H9 (cell line): ENCODE results near the gene PLEK. TPM values are rescaled to one million over a fixed set of nuclear protein-coding genes. Genes with fewer than 3 reads are reported as not detected.

Source experiments
- DNase-seq: peaks from one replicate; pipeline ENCODE4 v3.0.0-alpha.2; 2017
- H2AFZ ChIP-seq: one replicate; pipeline ENCODE4 v1.6.1; 2013; ENCODE audit warnings: mild to moderate bottlenecking, low read length, control low read depth, moderate library complexity
- H2AK5ac ChIP-seq: 2 replicates; pipeline ENCODE4 v1.6.1; 2013; ENCODE audit warnings: low read length, control low read depth, mixed read lengths; ENCODE audit not compliant: insufficient read length
- H2BK120ac ChIP-seq: one replicate; pipeline ENCODE4 v1.6.1; 2013; ENCODE audit warnings: low read depth, mild to moderate bottlenecking, low read length, control low read depth, inconsistent platforms; ENCODE audit not compliant: poor library complexity, severe bottlenecking
- H2BK12ac ChIP-seq: 2 replicates; pipeline ENCODE4 v1.6.1; 2013; ENCODE audit warnings: low read length, control low read depth, mixed read lengths, low read depth; ENCODE audit not compliant: insufficient read length
- H2BK15ac ChIP-seq: 2 replicates; pipeline ENCODE4 v1.6.1; 2013; ENCODE audit warnings: low read depth, low read length, control low read depth
- H2BK20ac ChIP-seq: one replicate; pipeline ENCODE4 v1.6.1; 2013; ENCODE audit warnings: low read depth, mild to moderate bottlenecking, low read length, control low read depth, inconsistent platforms; ENCODE audit not compliant: poor library complexity, severe bottlenecking
- H2BK5ac ChIP-seq: 2 replicates; pipeline ENCODE4 v1.6.1; 2013; ENCODE audit warnings: low read length, control low read depth, mixed read lengths; ENCODE audit not compliant: insufficient read length
- H3K14ac ChIP-seq: 2 replicates; pipeline ENCODE4 v1.6.1; 2013; ENCODE audit warnings: low read length, control low read depth; ENCODE audit not compliant: insufficient read depth
- H3K18ac ChIP-seq: 2 replicates; pipeline ENCODE4 v1.6.1; 2013; ENCODE audit warnings: low read depth, mild to moderate bottlenecking, mixed read lengths, low read length, control low read depth; ENCODE audit not compliant: insufficient read length
- H3K23ac ChIP-seq: 2 replicates; pipeline ENCODE4 v1.6.1; 2013; ENCODE audit warnings: low read length, control low read depth, mixed read lengths, low read depth; ENCODE audit not compliant: insufficient read length
- H3K23me2 ChIP-seq: 2 replicates; pipeline ENCODE4 v1.6.1; 2013; ENCODE audit warnings: low read depth, mild to moderate bottlenecking, mixed read lengths, low read length, control low read depth; ENCODE audit not compliant: insufficient read length, poor library complexity, severe bottlenecking
- H3K27ac ChIP-seq: 2 replicates; pipeline ENCODE4 v1.5.1; 2013; ENCODE audit warnings: low read length, control low read depth, mixed read lengths, low read depth; ENCODE audit not compliant: insufficient read length
- H3K27me3 ChIP-seq: 2 replicates; pipeline ENCODE4 v1.6.1; 2013; ENCODE audit warnings: low read length, control low read depth, inconsistent platforms; ENCODE audit not compliant: insufficient read depth
- H3K4ac ChIP-seq: 2 replicates; pipeline ENCODE4 v1.6.1; 2013; ENCODE audit warnings: low read depth, mild to moderate bottlenecking, control low read depth, inconsistent platforms, low read length, moderate library complexity
- H3K4me1 ChIP-seq: 2 replicates; pipeline ENCODE4 v1.6.1; 2013; ENCODE audit warnings: low read length, control low read depth, inconsistent platforms; ENCODE audit not compliant: insufficient read depth
- H3K4me2 ChIP-seq: 2 replicates; pipeline ENCODE4 v1.6.1; 2013; ENCODE audit warnings: low read length, control low read depth, mixed read lengths; ENCODE audit not compliant: insufficient read length, insufficient read depth
- H3K56ac ChIP-seq: 2 replicates; pipeline ENCODE4 v1.6.1; 2013; ENCODE audit warnings: low read depth, mild to moderate bottlenecking, mixed read lengths, low read length, control low read depth; ENCODE audit not compliant: insufficient read length
- H3K79me1 ChIP-seq: 2 replicates; pipeline ENCODE4 v1.6.1; 2013; ENCODE audit warnings: low read depth, mild to moderate bottlenecking, moderate library complexity, low read length, control low read depth, inconsistent platforms; ENCODE audit not compliant: insufficient read depth, poor library complexity, severe bottlenecking
- H3K79me2 ChIP-seq: 2 replicates; pipeline ENCODE4 v1.6.1; 2013; ENCODE audit warnings: low read length, control low read depth, inconsistent platforms; ENCODE audit not compliant: insufficient read depth
- H3K9ac ChIP-seq: 2 replicates; pipeline ENCODE4 v1.6.1; 2013; ENCODE audit warnings: low read length, control low read depth, mixed read lengths; ENCODE audit not compliant: insufficient read length; ENCODE audit errors: extremely low read depth
- H3K9me3 ChIP-seq: one replicate; pipeline ENCODE4 v1.6.1; 2013; ENCODE audit warnings: low read depth, low read length, inconsistent platforms; ENCODE audit not compliant: control insufficient read depth
- H3T11ph ChIP-seq: one replicate; pipeline ENCODE4 v1.6.1; 2013; ENCODE audit warnings: mild to moderate bottlenecking, low read length, control low read depth, inconsistent platforms
- H4K20me1 ChIP-seq: one replicate; pipeline ENCODE4 v1.6.1; 2013; ENCODE audit not compliant: control insufficient read depth, insufficient read length, insufficient read depth
- H4K5ac ChIP-seq: 2 replicates; pipeline ENCODE4 v1.6.1; 2013; ENCODE audit warnings: low read depth, mild to moderate bottlenecking, mixed read lengths, low read length, control low read depth; ENCODE audit not compliant: insufficient read length
- H4K8ac ChIP-seq: replicated peaks from 2 replicates; pipeline ENCODE4 v1.6.1; 2013; ENCODE audit warnings: low read length, control low read depth, mixed read lengths, low read depth; ENCODE audit not compliant: insufficient read length
- H4K91ac ChIP-seq: 2 replicates; pipeline ENCODE4 v1.6.1; 2013; ENCODE audit warnings: low read depth, mild to moderate bottlenecking, moderate library complexity, mixed read lengths, low read length, control low read depth; ENCODE audit not compliant: insufficient read length
- H3K27ac Mint-ChIP-seq, 3 experiments: 2 replicates in 2 of 3; 3 replicates in 1 of 3; pipeline ENCODE4 v1.8.0; 2020 to 2021; ENCODE audit warnings: mixed read lengths in 3 of 3, mild to moderate bottlenecking in 1 of 3, moderate library complexity in 1 of 3
- H3K27me3 Mint-ChIP-seq: 2 replicates; pipeline ENCODE4 v1.8.0; 2021; ENCODE audit warnings: low read depth, mild to moderate bottlenecking, moderate library complexity, mixed read lengths
- H3K36me3 Mint-ChIP-seq, 3 experiments: 2 replicates in 2 of 3; 3 replicates in 1 of 3; pipeline ENCODE4 v1.8.0; 2020 to 2021; ENCODE audit warnings: low read depth in 3 of 3, mixed read lengths in 3 of 3; ENCODE audit not compliant: insufficient read depth in 1 of 3
- H3K4me1 Mint-ChIP-seq, 2 experiments: 2 replicates each; pipeline ENCODE4 v1.8.0; 2020; ENCODE audit warnings: mixed read lengths in 2 of 2
- H3K4me3 Mint-ChIP-seq, 2 experiments: 2 replicates in 1 of 2; 3 replicates in 1 of 2; pipeline ENCODE4 v1.8.0; 2020 to 2021; ENCODE audit warnings: mild to moderate bottlenecking in 2 of 2, mixed read lengths in 2 of 2, moderate library complexity in 1 of 2
- H3K9me3 Mint-ChIP-seq, 2 experiments: 2 replicates in 1 of 2; 3 replicates in 1 of 2; pipeline ENCODE4 v1.8.0; 2020; ENCODE audit warnings: mild to moderate bottlenecking in 2 of 2, mixed read lengths in 2 of 2, moderate library complexity in 1 of 2
- WGBS: extraction: QIAGEN DNeasy Blood & Tissue Kit; methylation state at CpG from one replicate; pipeline ENCODE4 v1.1.7; 2013; ENCODE audit warnings: missing lambda C conversion rate, low lambda C conversion rate, mixed read lengths; ENCODE audit not compliant: insufficient read length; ENCODE audit errors: extremely low coverage; 5-methylcytosine and 5-hydroxymethylcytosine counted together
- total RNA-seq: library from RNA; stranded (reverse); gene quantifications from 2 replicates; pipeline ENCODE4 v1.2.1, GENCODE V29; 2021
- TF ChIP-seq, protein P1 (sequence below): fragments of 200-600 bp; sonication (generic); conservative IDR thresholded peaks from 3 replicates; pipeline ENCODE4 v1.8.0; 2021; ENCODE audit warnings: antibody characterized with exemption, mild to moderate bottlenecking

PLEK gene
- total RNA-seq, 1 experiment from 2014 or later, result not detected

DNA sequence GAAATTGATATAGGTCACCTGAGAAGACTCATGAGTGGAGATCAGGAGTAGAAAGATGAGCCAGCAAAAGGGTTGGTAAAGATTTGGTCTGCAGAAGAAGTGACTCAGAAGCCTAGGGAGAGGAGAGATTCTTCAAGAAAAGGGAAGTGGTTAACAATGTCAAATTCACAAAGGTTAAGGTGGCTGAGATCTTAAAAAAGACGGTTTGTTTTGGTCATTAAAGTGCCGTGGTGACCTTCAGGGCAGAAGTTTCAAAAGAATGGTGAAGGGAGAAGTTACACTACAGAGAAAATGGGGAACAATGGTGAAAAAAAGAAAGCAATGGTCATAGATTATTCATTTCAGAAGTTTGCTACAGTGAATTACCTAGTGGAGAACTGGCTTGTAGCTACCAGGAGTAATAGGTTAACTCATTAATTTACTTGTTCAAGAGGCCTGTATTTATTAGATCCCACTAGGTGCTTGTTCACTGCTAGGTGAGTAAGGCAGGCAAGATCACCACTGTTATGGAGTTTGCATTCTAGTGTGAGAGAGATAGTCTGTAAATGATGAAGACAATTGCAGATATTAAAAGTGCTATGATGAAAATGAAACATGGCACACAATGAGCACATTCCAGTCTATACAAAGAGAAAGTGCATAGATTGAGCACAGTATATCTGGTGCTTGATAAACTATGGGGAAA lies 59.0 kb downstream of the PLEK start:
- Histone ChIP-seq H3K27ac (no peak overlapping the region), H4K8ac (no peak overlapping the region), H4K5ac (no peak overlapping the region), H3K18ac (no peak overlapping the region), H3K4me1 (no peaks in the 10 kb centered on the region), H3K4me2 (no peak overlapping the region), H2BK5ac (no peak overlapping the region), H2AFZ (no peak overlapping the region), H3K79me1 (no peaks in the 10 kb centered on the region), H3K27me3 (no peaks in the 10 kb centered on the region), H2AK5ac (no peak overlapping the region), H3K23ac (no peak overlapping the region), H4K91ac (no peak overlapping the region), H3K9ac (no peak overlapping the region), H2BK20ac (no peak overlapping the region), H3K4ac (no peak overlapping the region), H3K56ac (no peak overlapping the region), H3K9me3 (no peaks in the 10 kb centered on the region), H3K23me2 (no peaks in the 10 kb centered on the region), H2BK12ac (no peak overlapping the region), H3K14ac (no peak overlapping the region), H4K20me1 (no peaks in the 10 kb centered on the region), H3K79me2 (no peaks in the 10 kb centered on the region), H3T11ph (no peak overlapping the region), H2BK120ac (no peak overlapping the region), H2BK15ac (no peak overlapping the region)
- no CpG with 5 or more reads among the region's 2 CpGs for WGBS
- TF ChIP-seq, protein P1, sequence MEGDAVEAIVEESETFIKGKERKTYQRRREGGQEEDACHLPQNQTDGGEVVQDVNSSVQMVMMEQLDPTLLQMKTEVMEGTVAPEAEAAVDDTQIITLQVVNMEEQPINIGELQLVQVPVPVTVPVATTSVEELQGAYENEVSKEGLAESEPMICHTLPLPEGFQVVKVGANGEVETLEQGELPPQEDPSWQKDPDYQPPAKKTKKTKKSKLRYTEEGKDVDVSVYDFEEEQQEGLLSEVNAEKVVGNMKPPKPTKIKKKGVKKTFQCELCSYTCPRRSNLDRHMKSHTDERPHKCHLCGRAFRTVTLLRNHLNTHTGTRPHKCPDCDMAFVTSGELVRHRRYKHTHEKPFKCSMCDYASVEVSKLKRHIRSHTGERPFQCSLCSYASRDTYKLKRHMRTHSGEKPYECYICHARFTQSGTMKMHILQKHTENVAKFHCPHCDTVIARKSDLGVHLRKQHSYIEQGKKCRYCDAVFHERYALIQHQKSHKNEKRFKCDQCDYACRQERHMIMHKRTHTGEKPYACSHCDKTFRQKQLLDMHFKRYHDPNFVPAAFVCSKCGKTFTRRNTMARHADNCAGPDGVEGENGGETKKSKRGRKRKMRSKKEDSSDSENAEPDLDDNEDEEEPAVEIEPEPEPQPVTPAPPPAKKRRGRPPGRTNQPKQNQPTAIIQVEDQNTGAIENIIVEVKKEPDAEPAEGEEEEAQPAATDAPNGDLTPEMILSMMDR, result no peak
- Mint-ChIP-seq H3K4me3 (no peak overlapping the region), H3K9me3 (no peaks in the 10 kb centered on the region; a peak in 1 of 5 replicates), H3K27me3 (no peaks in the 10 kb centered on the region), H3K27ac (no peak overlapping the region), H3K36me3 (no peaks in the 10 kb centered on the region), H3K4me1 (peaks cover 8% of the 10 kb centered on the region in 2 experiments)
- no peak for DNase-seq
